HepG2 (cell line): Measurements from ENCODE around the gene SLC36A1. TPM values are rescaled to one million over a fixed set of nuclear protein-coding genes. Genes with fewer than 3 reads are reported as not detected.

Experiments
- ATF7 ChIP-seq, 2 experiments: fragments of 450-650 bp in 1 of 2; sonication (generic) in 1 of 2; formaldehyde crosslinking in 1 of 2; IDR thresholded peaks; 2 replicates each; pipeline versions ENCODE4 v1.4.0 to v1.6.1; 2016 to 2020; ENCODE audit warnings: antibody characterized with exemption in 1 of 2, mild to moderate bottlenecking in 1 of 2, missing genetic modification reagents in 1 of 2
- BRCA1 ChIP-seq: sonication (generic); formaldehyde crosslinking; IDR thresholded peaks from 2 replicates; pipeline ENCODE4 v1.4.0; 2020; ENCODE audit warnings: missing genetic modification reagents
- KAT7 ChIP-seq: IDR thresholded peaks from 2 replicates; pipeline ENCODE4 v1.6.1; 2018; ENCODE audit warnings: borderline replicate concordance, missing compliant biosample characterization
- MEF2D ChIP-seq: sonication (generic); formaldehyde crosslinking; IDR thresholded peaks from 2 replicates; pipeline ENCODE4 v1.5.1; 2020; ENCODE audit warnings: mild to moderate bottlenecking, missing genetic modification reagents
- MTA1 ChIP-seq: sonication (generic); formaldehyde crosslinking; IDR thresholded peaks from 2 replicates; pipeline ENCODE4 v1.4.0; 2020; ENCODE audit warnings: missing genetic modification reagents, mild to moderate bottlenecking, borderline replicate concordance
- NCOA5 ChIP-seq: sonication (generic); formaldehyde crosslinking; IDR thresholded peaks from 2 replicates; pipeline ENCODE4 v1.4.0; 2020; ENCODE audit warnings: missing genetic modification reagents
- PCBP1 ChIP-seq: fragments of 200-400 bp; formaldehyde crosslinking; IDR thresholded peaks from 2 replicates; pipeline ENCODE4 v1.6.1; 2017; ENCODE audit warnings: mild to moderate bottlenecking, low read depth, low read length, borderline replicate concordance
- POLR2G ChIP-seq: fragments of 200-400 bp; formaldehyde crosslinking; IDR thresholded peaks from 2 replicates; pipeline ENCODE4 v1.6.1; 2018; ENCODE audit warnings: mild to moderate bottlenecking, low read depth, low read length, moderate library complexity
- SMARCE1 ChIP-seq: fragments of 450-650 bp; IDR thresholded peaks from 2 replicates; pipeline ENCODE4 v1.6.1; 2017; ENCODE audit warnings: borderline replicate concordance
- SMC3 ChIP-seq: IDR thresholded peaks from 2 replicates; pipeline ENCODE4 v1.6.1; 2011; ENCODE audit warnings: low read length, improper control_type of control experiment
- SRSF4 ChIP-seq: fragments of 200-400 bp; formaldehyde crosslinking; IDR thresholded peaks from one replicate; pipeline ENCODE4 v1.6.1; 2018; ENCODE audit warnings: mild to moderate bottlenecking, low read depth, low read length, moderate library complexity; ENCODE audit not compliant: poor library complexity, severe bottlenecking
- SSRP1 ChIP-seq: IDR thresholded peaks from 2 replicates; pipeline ENCODE4 v1.6.1; 2016; ENCODE audit warnings: control low read depth
- STAT6 ChIP-seq: sonication (generic); formaldehyde crosslinking; IDR thresholded peaks from 2 replicates; pipeline ENCODE4 v1.4.0; 2020; ENCODE audit warnings: missing genetic modification reagents, mild to moderate bottlenecking, borderline replicate concordance
- ZBTB38 ChIP-seq: sonication (generic); formaldehyde crosslinking; IDR thresholded peaks from 2 replicates; pipeline ENCODE4 v1.5.1; 2020; ENCODE audit warnings: mild to moderate bottlenecking, missing genetic modification reagents
- ZMYM4 ChIP-seq: sonication (generic); formaldehyde crosslinking; IDR thresholded peaks from 2 replicates; pipeline ENCODE4 v1.8.1; 2023; ENCODE audit warnings: mild to moderate bottlenecking, missing genetic modification reagents
- ZNF44 ChIP-seq: sonication (generic); formaldehyde crosslinking; IDR thresholded peaks from 2 replicates; pipeline ENCODE4 v1.5.1; 2020; ENCODE audit warnings: mild to moderate bottlenecking, missing genetic modification reagents
- ZNF446 ChIP-seq: sonication (generic); formaldehyde crosslinking; IDR thresholded peaks from 2 replicates; pipeline ENCODE4 v1.5.0; 2020; ENCODE audit warnings: mild to moderate bottlenecking, missing genetic modification reagents
- ZNF564 ChIP-seq: sonication (generic); formaldehyde crosslinking; IDR thresholded peaks from 2 replicates; pipeline ENCODE4 v1.8.1; 2023; ENCODE audit warnings: mild to moderate bottlenecking, missing genetic modification reagents
- ZNF891 ChIP-seq: sonication (generic); formaldehyde crosslinking; IDR thresholded peaks from 2 replicates; pipeline ENCODE4 v1.5.0; 2020; ENCODE audit warnings: mild to moderate bottlenecking, missing genetic modification reagents
- polyA plus RNA-seq, 8 experiments: library from polyadenylated mRNA; depleted of rRNA in 3 of 8; stranded (reverse) in 7 of 8; unstranded in 1 of 8; fragments of >200 nt; fragmentation: Illumina TruSeq in 4 of 8; extraction: Trizol in 4 of 8; gene quantifications; 2 replicates each; pipeline versions ENCODE4 v1.2.1 to v1.2.3, GENCODE V29; 2011 to 2016; ENCODE audit warnings: low read depth in 4 of 8, missing spikeins in 1 of 8, mixed read lengths in 1 of 8; ENCODE audit not compliant: insufficient read depth in 1 of 8
- total RNA-seq, 5 experiments: library from RNA; depleted of rRNA; stranded (reverse); fragments of >200 nt; fragmentation: Illumina TruSeq; extraction: Trizol; gene quantifications; 2 replicates each; pipeline ENCODE4 v1.2.3, GENCODE V29; 2016; ENCODE audit warnings: low read depth in 1 of 5
- TF ChIP-seq, protein P1 (sequence below): IDR thresholded peaks from 2 replicates; pipeline ENCODE4 v1.6.1; 2016; ENCODE audit warnings: missing compliant biosample characterization, missing genetic modification reagents, borderline replicate concordance
- TF ChIP-seq, protein P2 (sequence below): sonication (generic); formaldehyde crosslinking; IDR thresholded peaks from 2 replicates; pipeline ENCODE4 v1.4.0; 2020; ENCODE audit warnings: missing genetic modification reagents

Gene SLC36A1
- total and polyA plus RNA-seq, 2 of the 13 experiments (the other 11 are each of a cell fraction or from before 2014, with no cell fraction given): 8.0 to 8.9 TPM

- TF ChIP-seq ATF7 (IDR thresholded peaks at IDR 0.05): no peak
- peak; percentile 16; the same call in 1 of the 2 replicates for TF ChIP-seq ATF7 (CRISPR knock-in tag; IDR thresholded peaks at IDR 0.05)
- TF ChIP-seq STAT6 (CRISPR knock-in tag): no peak; the same call in 1 of the 2 replicates
- no peak for TF ChIP-seq SSRP1 (CRISPR knock-in tag)
- TF ChIP-seq ZNF564: peak; percentile 68; the same call in 1 of the 2 replicates
- peak; percentile 90 for TF ChIP-seq SMC3
- peak; percentile 67; the same call in 1 of the 2 replicates for TF ChIP-seq ZNF44 (CRISPR knock-in tag)
- TF ChIP-seq ZNF446 (CRISPR knock-in tag): peak; percentile 53; the same call in 1 of the 2 replicates
- peak; percentile 74; the same call in 1 of the 2 replicates for TF ChIP-seq ZNF891 (CRISPR knock-in tag)
- TF ChIP-seq MTA1 (CRISPR knock-in tag): 0 out of 2 replicates have a peak, but pooled peaks have one; percentile 19
- 0 out of 2 replicates have a peak, but pooled peaks have one; percentile 50 for TF ChIP-seq MEF2D (CRISPR knock-in tag)
- TF ChIP-seq PCBP1: no peak
- peak; percentile 82; the same call in 1 of the 2 replicates for TF ChIP-seq KAT7 (CRISPR knock-in tag)
- peak; percentile 80 for TF ChIP-seq POLR2G
- TF ChIP-seq, protein P1, sequence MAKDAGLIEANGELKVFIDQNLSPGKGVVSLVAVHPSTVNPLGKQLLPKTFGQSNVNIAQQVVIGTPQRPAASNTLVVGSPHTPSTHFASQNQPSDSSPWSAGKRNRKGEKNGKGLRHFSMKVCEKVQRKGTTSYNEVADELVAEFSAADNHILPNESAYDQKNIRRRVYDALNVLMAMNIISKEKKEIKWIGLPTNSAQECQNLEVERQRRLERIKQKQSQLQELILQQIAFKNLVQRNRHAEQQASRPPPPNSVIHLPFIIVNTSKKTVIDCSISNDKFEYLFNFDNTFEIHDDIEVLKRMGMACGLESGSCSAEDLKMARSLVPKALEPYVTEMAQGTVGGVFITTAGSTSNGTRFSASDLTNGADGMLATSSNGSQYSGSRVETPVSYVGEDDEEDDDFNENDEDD (CRISPR knock-in tag): peak; percentile 94
- peak; percentile 97 for TF ChIP-seq ZMYM4
- TF ChIP-seq ZBTB38 (CRISPR knock-in tag): peak; percentile 64
- TF ChIP-seq NCOA5 (CRISPR knock-in tag): no peak
- TF ChIP-seq SRSF4: no peak
- TF ChIP-seq, protein P2, sequence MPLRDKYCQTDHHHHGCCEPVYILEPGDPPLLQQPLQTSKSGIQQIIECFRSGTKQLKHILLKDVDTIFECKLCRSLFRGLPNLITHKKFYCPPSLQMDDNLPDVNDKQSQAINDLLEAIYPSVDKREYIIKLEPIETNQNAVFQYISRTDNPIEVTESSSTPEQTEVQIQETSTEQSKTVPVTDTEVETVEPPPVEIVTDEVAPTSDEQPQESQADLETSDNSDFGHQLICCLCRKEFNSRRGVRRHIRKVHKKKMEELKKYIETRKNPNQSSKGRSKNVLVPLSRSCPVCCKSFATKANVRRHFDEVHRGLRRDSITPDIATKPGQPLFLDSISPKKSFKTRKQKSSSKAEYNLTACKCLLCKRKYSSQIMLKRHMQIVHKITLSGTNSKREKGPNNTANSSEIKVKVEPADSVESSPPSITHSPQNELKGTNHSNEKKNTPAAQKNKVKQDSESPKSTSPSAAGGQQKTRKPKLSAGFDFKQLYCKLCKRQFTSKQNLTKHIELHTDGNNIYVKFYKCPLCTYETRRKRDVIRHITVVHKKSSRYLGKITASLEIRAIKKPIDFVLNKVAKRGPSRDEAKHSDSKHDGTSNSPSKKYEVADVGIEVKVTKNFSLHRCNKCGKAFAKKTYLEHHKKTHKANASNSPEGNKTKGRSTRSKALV: peak; percentile 46
- no peak for TF ChIP-seq SMARCE1
- no peak; the same call in 1 of the 2 replicates for TF ChIP-seq BRCA1 (CRISPR knock-in tag)
Measured at GRCh38 chr5:151447174-151448037, at the start of gene SLC36A1 (continued).
